Measurements from ENCODE around the gene TSHZ2.
"Not testable (repeated sequence)": the region's sequence is repeated elsewhere in the genome, so short reads cannot be mapped to it uniquely, and the experiment has no call there.

TSHZ2 gene

GRCh38 chr20:53387983-53388675 lies 416.0 kb downstream of the TSHZ2 start:
- no peak for DNase-seq (ENCODE audit: low read depth)

- no peak for DNase-seq (ENCODE audit: low read depth)
These were observed 417.6 kb downstream of the TSHZ2 start for GRCh38 chr20:53389516-53390300.

- DNase-seq (ENCODE audit: low read depth), result no peak
These were observed 418.6 kb downstream of the TSHZ2 start for GRCh38 chr20:53390770-53391169.

- DNase-seq (ENCODE audit: low read depth), result no peak
These were observed 422.3 kb downstream of the TSHZ2 start for GRCh38 chr20:53394433-53394832.

GRCh38 chr20:53395188-53395923 lies 423.2 kb downstream of the TSHZ2 start:
- DNase-seq (ENCODE audit: low read depth), result no peak

GRCh38 chr20:53399083-53399482 lies 426.9 kb downstream of the TSHZ2 start:
- no peak for DNase-seq (ENCODE audit: low read depth)

GRCh38 chr20:53399592-53400335 lies 427.6 kb downstream of the TSHZ2 start:
- no peak for DNase-seq (ENCODE audit: low read depth)

- DNase-seq (ENCODE audit: low read depth), result no peak
These were observed 430.3 kb downstream of the TSHZ2 start for GRCh38 chr20:53402233-53403005.

- no peak for DNase-seq (ENCODE audit: low read depth)
These were observed 430.9 kb downstream of the TSHZ2 start for GRCh38 chr20:53403029-53403428.

- DNase-seq (ENCODE audit: low read depth), result no peak
These were observed 433.0 kb downstream of the TSHZ2 start for GRCh38 chr20:53405139-53405538.

- DNase-seq (ENCODE audit: low read depth), result no peak
These were observed 434.4 kb downstream of the TSHZ2 start for GRCh38 chr20:53406580-53406979.

- DNase-seq (ENCODE audit: low read depth), result no peak
These were observed 436.7 kb downstream of the TSHZ2 start for GRCh38 chr20:53408691-53409446.

- DNase-seq (ENCODE audit: low read depth), result no peak
These were observed 437.2 kb downstream of the TSHZ2 start for GRCh38 chr20:53409447-53409717.

- DNase-seq (ENCODE audit: low read depth), result no peak
These were observed 439.0 kb downstream of the TSHZ2 start for GRCh38 chr20:53411129-53411528.

GRCh38 chr20:53411891-53412290 lies 439.7 kb downstream of the TSHZ2 start:
- DNase-seq (ENCODE audit: low read depth), result no peak

GRCh38 chr20:53412577-53413185 lies 440.5 kb downstream of the TSHZ2 start:
- DNase-seq (ENCODE audit: low read depth), result no peak

- no peak for DNase-seq (ENCODE audit: low read depth)
These were observed 441.1 kb downstream of the TSHZ2 start for GRCh38 chr20:53413186-53413631.

- not testable (repeated sequence) for DNase-seq (ENCODE audit: low read depth)
These were observed 441.7 kb downstream of the TSHZ2 start for GRCh38 chr20:53413845-53414244.

GRCh38 chr20:53419693-53420460 lies 447.7 kb downstream of the TSHZ2 start:
- DNase-seq (ENCODE audit: low read depth), result no peak

GRCh38 chr20:53421343-53421742 lies 449.2 kb downstream of the TSHZ2 start:
- no peak for DNase-seq (ENCODE audit: low read depth)

Measured in stimulated activated CD8-positive, alpha-beta memory T cell treated with anti-CD3 and anti-CD28 coated beads, Interleukin-15, amount 100 ng/mL, for 24 hours (primary cell).